HepG2 (cell line): ENCODE data around the gene MTTP. TPM values are rescaled to one million over a fixed set of nuclear protein-coding genes. Genes with fewer than 3 reads are reported as not detected.

Source experiments
- ARHGAP35 ChIP-seq: sonication (generic); formaldehyde crosslinking; IDR thresholded peaks from 2 replicates; pipeline ENCODE4 v1.9.0; 2022; ENCODE audit warnings: mild to moderate bottlenecking, inconsistent platforms, moderate library complexity, missing genetic modification reagents, borderline replicate concordance
- CEBPB ChIP-seq: IDR thresholded peaks from 2 replicates; pipeline ENCODE4 v1.6.1; 2011; ENCODE audit warnings: low read depth, low read length, improper control_type of control experiment, borderline replicate concordance
- FOXA1 ChIP-seq, 2 experiments: fragments of 450-650 bp in 1 of 2; sonication (generic) in 1 of 2; formaldehyde crosslinking in 1 of 2; IDR thresholded peaks; 2 replicates each; pipeline versions ENCODE4 v1.4.0 to v1.6.1; 2016 to 2020; ENCODE audit warnings: missing genetic modification reagents in 1 of 2
- GATAD1 ChIP-seq: IDR thresholded peaks from 2 replicates; pipeline ENCODE4 v1.6.1; 2016; ENCODE audit warnings: missing genetic modification reagents, missing compliant biosample characterization
- HMGA1 ChIP-seq: sonication (generic); formaldehyde crosslinking; conservative IDR thresholded peaks from 2 replicates; pipeline ENCODE4 v1.4.0; 2020; ENCODE audit warnings: missing genetic modification reagents
- HNRNPUL1 ChIP-seq: fragments of 200-400 bp; formaldehyde crosslinking; IDR thresholded peaks from 2 replicates; pipeline ENCODE4 v1.6.1; 2017; ENCODE audit warnings: low read depth, mild to moderate bottlenecking, low read length, moderate library complexity
- HOXD1 ChIP-seq: sonication (generic); formaldehyde crosslinking; IDR thresholded peaks from 2 replicates; pipeline ENCODE4 v1.5.0; 2020; ENCODE audit warnings: missing genetic modification reagents
- ISX ChIP-seq: sonication (generic); formaldehyde crosslinking; conservative IDR thresholded peaks from 2 replicates; pipeline ENCODE4 v1.5.0; 2020; ENCODE audit warnings: missing genetic modification reagents
- KDM5A ChIP-seq: fragments of 200-600 bp; sonication (generic); IDR thresholded peaks from 2 replicates; pipeline ENCODE4 v1.7.0; 2018; ENCODE audit warnings: antibody characterized with exemption, mild to moderate bottlenecking, low read length, borderline replicate concordance
- KLF9 ChIP-seq: IDR thresholded peaks from 2 replicates; pipeline ENCODE4 v1.6.1; 2016; ENCODE audit warnings: low read depth
- MEF2D ChIP-seq: sonication (generic); formaldehyde crosslinking; IDR thresholded peaks from 2 replicates; pipeline ENCODE4 v1.5.1; 2020; ENCODE audit warnings: mild to moderate bottlenecking, missing genetic modification reagents
- NR1H2 ChIP-seq: sonication (generic); formaldehyde crosslinking; IDR thresholded peaks from 2 replicates; pipeline ENCODE4 v1.8.1; 2022; ENCODE audit warnings: low read depth, missing genetic modification reagents, borderline replicate concordance
- NRL ChIP-seq: sonication (generic); formaldehyde crosslinking; IDR thresholded peaks from 2 replicates; pipeline ENCODE4 v1.5.0; 2020; ENCODE audit warnings: missing genetic modification reagents, mild to moderate bottlenecking, moderate library complexity, borderline replicate concordance
- RAD51 ChIP-seq: fragments of 450-650 bp; IDR thresholded peaks from 2 replicates; pipeline ENCODE4 v1.6.1; 2016; ENCODE audit warnings: borderline replicate concordance
- RBFOX2 ChIP-seq: fragments of 200-400 bp; formaldehyde crosslinking; IDR thresholded peaks from 2 replicates; pipeline ENCODE4 v1.6.1; 2017; ENCODE audit warnings: low read depth, mild to moderate bottlenecking, low read length
- RXRB ChIP-seq: IDR thresholded peaks from 2 replicates; pipeline ENCODE4 v1.6.1; 2016; ENCODE audit warnings: borderline replicate concordance, missing genetic modification reagents, missing compliant biosample characterization
- SNAPC2 ChIP-seq: sonication (generic); formaldehyde crosslinking; IDR thresholded peaks from 2 replicates; pipeline ENCODE4 v1.8.1; 2022; ENCODE audit warnings: mild to moderate bottlenecking, missing genetic modification reagents
- SYNCRIP ChIP-seq: fragments of 200-400 bp; formaldehyde crosslinking; IDR thresholded peaks from 2 replicates; pipeline ENCODE4 v1.6.1; 2018; ENCODE audit warnings: mild to moderate bottlenecking, low read depth, low read length; ENCODE audit not compliant: insufficient read depth
- ZFYVE20 ChIP-seq: sonication (generic); formaldehyde crosslinking; IDR thresholded peaks from 2 replicates; pipeline ENCODE4 v1.8.0; 2023; ENCODE audit warnings: low read depth, mild to moderate bottlenecking, moderate library complexity, missing genetic modification reagents, borderline replicate concordance
- ZNF274 ChIP-seq: sonication (generic); formaldehyde crosslinking; IDR thresholded peaks from 2 replicates; pipeline ENCODE4 v1.5.1; 2020; ENCODE audit warnings: mild to moderate bottlenecking, missing genetic modification reagents
- ZNF292 ChIP-seq: sonication (generic); formaldehyde crosslinking; IDR thresholded peaks from 2 replicates; pipeline ENCODE4 v1.8.1; 2022; ENCODE audit warnings: mild to moderate bottlenecking, low read depth, missing genetic modification reagents, borderline replicate concordance
- ZNF331 ChIP-seq: sonication (generic); formaldehyde crosslinking; IDR thresholded peaks from 2 replicates; pipeline ENCODE4 v1.4.0; 2020; ENCODE audit warnings: missing genetic modification reagents
- ZNF569 ChIP-seq: sonication (generic); formaldehyde crosslinking; IDR thresholded peaks from 2 replicates; pipeline ENCODE4 v1.5.0; 2020; ENCODE audit warnings: mild to moderate bottlenecking, missing genetic modification reagents, moderate library complexity, borderline replicate concordance
- ZNF83 ChIP-seq: sonication (generic); formaldehyde crosslinking; IDR thresholded peaks from 2 replicates; pipeline ENCODE4 v1.4.0; 2020; ENCODE audit warnings: missing genetic modification reagents, mild to moderate bottlenecking, borderline replicate concordance
- ZNF891 ChIP-seq: sonication (generic); formaldehyde crosslinking; IDR thresholded peaks from 2 replicates; pipeline ENCODE4 v1.5.0; 2020; ENCODE audit warnings: mild to moderate bottlenecking, missing genetic modification reagents
- polyA plus RNA-seq, 8 experiments: library from polyadenylated mRNA; depleted of rRNA in 3 of 8; stranded (reverse) in 7 of 8; unstranded in 1 of 8; fragments of >200 nt; fragmentation: Illumina TruSeq in 4 of 8; extraction: Trizol in 4 of 8; gene quantifications; 2 replicates each; pipeline versions ENCODE4 v1.2.1 to v1.2.3, GENCODE V29; 2011 to 2016; ENCODE audit warnings: low read depth in 4 of 8, missing spikeins in 1 of 8, mixed read lengths in 1 of 8; ENCODE audit not compliant: insufficient read depth in 1 of 8
- total RNA-seq, 5 experiments: library from RNA; depleted of rRNA; stranded (reverse); fragments of >200 nt; fragmentation: Illumina TruSeq; extraction: Trizol; gene quantifications; 2 replicates each; pipeline ENCODE4 v1.2.3, GENCODE V29; 2016; ENCODE audit warnings: low read depth in 1 of 5
- TF ChIP-seq, protein P1 (sequence below): sonication (generic); formaldehyde crosslinking; IDR thresholded peaks from 2 replicates; pipeline ENCODE4 v1.9.0; 2021; ENCODE audit warnings: missing genetic modification reagents, mild to moderate bottlenecking, borderline replicate concordance

MTTP gene
- total and polyA plus RNA-seq, 2 of the 13 experiments (the other 11 are each of a cell fraction or from before 2014, with no cell fraction given): 84.7 to 102 TPM

- no peak for TF ChIP-seq ZFYVE20 (CRISPR knock-in tag)
- TF ChIP-seq ARHGAP35: no peak
- TF ChIP-seq ISX (CRISPR knock-in tag): no peak
- no peak for TF ChIP-seq NRL (CRISPR knock-in tag)
- no peak for TF ChIP-seq RAD51
- TF ChIP-seq SYNCRIP: no peak
- no peak for TF ChIP-seq ZNF274
- no peak for TF ChIP-seq FOXA1 (IDR thresholded peaks at IDR 0.05)
- TF ChIP-seq FOXA1 (CRISPR knock-in tag; IDR thresholded peaks at IDR 0.05): 0 out of 2 replicates have a peak, but pooled peaks have one; percentile 19
- TF ChIP-seq, protein P1, sequence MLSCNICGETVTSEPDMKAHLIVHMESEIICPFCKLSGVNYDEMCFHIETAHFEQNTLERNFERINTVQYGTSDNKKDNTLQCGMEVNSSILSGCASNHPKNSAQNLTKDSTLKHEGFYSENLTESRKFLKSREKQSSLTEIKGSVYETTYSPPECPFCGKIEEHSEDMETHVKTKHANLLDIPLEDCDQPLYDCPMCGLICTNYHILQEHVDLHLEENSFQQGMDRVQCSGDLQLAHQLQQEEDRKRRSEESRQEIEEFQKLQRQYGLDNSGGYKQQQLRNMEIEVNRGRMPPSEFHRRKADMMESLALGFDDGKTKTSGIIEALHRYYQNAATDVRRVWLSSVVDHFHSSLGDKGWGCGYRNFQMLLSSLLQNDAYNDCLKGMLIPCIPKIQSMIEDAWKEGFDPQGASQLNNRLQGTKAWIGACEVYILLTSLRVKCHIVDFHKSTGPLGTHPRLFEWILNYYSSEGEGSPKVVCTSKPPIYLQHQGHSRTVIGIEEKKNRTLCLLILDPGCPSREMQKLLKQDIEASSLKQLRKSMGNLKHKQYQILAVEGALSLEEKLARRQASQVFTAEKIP (CRISPR knock-in tag): no peak
- TF ChIP-seq ZNF83 (CRISPR knock-in tag): no peak
- no peak for TF ChIP-seq HMGA1
- no peak for TF ChIP-seq NR1H2 (CRISPR knock-in tag)
- TF ChIP-seq ZNF292 (CRISPR knock-in tag): peak; percentile 36; the same call in 1 of the 2 replicates
- TF ChIP-seq KDM5A: 0 out of 2 replicates have a peak, but pooled peaks have one; percentile 24
- TF ChIP-seq ZNF331 (CRISPR knock-in tag): no peak
- no peak for TF ChIP-seq CEBPB
- TF ChIP-seq HOXD1 (CRISPR knock-in tag): no peak
- no peak for TF ChIP-seq ZNF891 (CRISPR knock-in tag)
- TF ChIP-seq GATAD1 (CRISPR knock-in tag): no peak
- no peak for TF ChIP-seq SNAPC2 (CRISPR knock-in tag)
- TF ChIP-seq RBFOX2: no peak
- no peak for TF ChIP-seq HNRNPUL1
- TF ChIP-seq ZNF569 (CRISPR knock-in tag): no peak
- no peak for TF ChIP-seq KLF9 (CRISPR knock-in tag)
- no peak for TF ChIP-seq MEF2D
- 0 out of 2 replicates have a peak, but pooled peaks have one; percentile 21 for TF ChIP-seq RXRB (CRISPR knock-in tag)
Observed at GRCh38 chr4:99572527-99573240, 1.9 kb upstream of the MTTP start (continued).
